ENCODE data around the gene ARIH2. TPM values are rescaled to one million over a fixed set of nuclear protein-coding genes. Genes with fewer than 3 reads are reported as not detected.
A peak's percentile ranks its signal among the peaks of the same experiment; 100 is the strongest.
"Not testable (repeated sequence)": the region's sequence is repeated elsewhere in the genome, so short reads cannot be mapped to it uniquely, and the experiment has no call there.

ARIH2 gene
- total RNA-seq, 1 donor from 2014 or later, result 82.0 TPM

DNA sequence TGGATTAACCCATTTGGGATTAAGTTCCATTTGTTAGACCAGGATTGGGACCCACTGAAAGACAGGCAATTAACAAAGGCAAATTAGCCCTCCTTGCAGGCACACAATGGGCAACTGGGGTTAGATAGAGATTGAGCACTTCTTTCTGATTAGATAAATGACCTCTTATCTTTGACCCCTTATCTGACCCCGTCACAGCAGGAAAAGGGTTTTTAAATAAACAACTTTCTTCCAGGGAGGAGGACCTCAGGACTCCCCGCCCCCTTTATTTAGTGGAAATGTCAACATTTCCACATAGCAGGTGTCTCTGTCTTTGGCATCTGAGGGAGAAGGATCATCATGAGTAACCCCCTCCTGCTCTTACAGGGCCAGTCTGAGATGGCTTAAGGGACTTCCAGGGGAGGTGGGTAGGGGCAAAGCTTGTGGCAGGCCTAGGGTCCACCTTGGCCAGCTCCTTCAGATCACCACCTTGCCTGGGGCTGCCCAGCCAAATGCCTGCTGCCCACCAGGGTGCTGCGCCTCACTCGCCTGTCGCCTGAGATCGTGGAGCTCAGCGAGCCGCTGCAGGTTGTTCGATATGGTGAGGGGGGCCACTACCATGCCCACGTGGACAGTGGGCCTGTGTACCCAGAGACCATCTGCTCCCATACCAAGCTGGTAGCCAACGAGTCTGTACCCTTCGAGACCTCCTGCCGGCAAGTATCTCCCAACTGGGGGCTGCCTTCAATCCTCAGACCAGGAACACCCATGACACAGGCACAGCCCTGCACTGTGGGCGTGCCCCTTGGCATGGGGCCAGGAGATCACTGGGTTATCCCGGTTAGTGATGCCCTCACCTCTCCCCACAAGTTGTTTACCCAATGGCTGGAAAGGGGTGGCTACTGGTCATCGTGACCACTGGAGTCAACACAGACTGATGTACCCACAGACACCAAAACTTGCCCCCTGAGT lies 86.0 kb downstream of the ARIH2 start:
- DNase-seq, result no peak

DNA sequence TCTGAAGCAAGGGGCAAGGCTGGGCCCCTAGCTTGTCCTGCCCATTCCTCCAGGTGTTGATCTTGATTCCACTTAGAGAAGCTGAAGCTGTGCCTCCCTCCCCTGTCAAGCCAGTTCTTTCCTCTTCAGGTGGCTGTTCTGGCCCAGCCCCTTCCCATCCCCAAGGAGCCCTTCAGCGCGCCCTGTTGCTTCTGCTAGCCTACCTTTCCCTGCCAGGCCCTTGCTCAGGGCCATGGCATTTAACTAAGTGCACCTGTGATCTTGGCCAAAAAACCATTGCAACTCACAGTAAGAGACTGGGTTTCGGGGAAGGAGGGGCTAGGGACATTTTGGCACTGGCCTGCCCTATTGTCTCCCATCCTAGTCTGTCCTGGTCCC lies 86.7 kb downstream of the ARIH2 start:
- no peak for DNase-seq

DNA sequence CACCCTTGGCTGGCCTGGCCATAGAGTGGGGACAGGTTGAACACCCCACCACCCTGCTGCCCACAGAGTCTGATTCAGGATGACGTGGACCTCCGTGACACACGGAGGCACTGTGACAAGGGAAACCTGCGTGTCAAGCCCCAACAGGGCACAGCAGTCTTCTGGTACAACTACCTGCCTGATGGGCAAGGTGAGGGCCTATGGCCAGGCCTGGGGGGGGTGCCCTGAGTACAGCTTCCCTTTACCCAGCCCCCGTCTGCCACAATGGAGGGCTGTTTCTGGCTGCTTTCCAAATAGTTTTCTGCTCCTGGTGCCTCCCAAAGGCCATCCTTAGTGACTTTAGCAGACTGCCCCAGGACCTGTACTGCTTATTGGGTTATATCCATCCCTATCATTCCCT lies 87.4 kb downstream of the ARIH2 start:
- DNase-seq, result no peak

DNA sequence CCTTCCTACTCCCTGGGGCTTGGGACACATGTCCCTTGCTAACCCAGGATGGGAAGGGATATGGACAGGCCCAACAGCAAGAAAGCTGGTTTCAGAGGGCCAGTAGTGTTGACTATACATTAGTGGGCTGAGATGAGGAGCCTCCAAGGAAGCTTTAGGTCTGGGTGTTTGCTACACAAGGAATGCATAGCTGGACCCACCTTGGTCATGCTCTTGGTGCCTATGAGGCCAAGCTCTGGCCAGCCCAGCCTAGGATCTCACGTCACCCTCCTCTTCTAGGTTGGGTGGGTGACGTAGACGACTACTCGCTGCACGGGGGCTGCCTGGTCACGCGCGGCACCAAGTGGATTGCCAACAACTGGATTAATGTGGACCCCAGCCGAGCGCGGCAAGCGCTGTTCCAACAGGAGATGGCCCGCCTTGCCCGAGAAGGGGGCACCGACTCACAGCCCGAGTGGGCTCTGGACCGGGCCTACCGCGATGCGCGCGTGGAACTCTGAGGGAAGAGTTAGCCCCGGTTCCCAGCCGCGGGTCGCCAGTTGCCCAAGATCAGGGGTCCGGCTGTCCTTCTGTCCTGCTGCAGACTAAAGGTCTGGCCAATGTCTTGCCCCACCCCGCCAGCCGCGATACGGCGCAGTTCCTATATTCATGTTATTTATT lies 87.9 kb downstream of the ARIH2 start:
- DNase-seq, result no peak

DNA sequence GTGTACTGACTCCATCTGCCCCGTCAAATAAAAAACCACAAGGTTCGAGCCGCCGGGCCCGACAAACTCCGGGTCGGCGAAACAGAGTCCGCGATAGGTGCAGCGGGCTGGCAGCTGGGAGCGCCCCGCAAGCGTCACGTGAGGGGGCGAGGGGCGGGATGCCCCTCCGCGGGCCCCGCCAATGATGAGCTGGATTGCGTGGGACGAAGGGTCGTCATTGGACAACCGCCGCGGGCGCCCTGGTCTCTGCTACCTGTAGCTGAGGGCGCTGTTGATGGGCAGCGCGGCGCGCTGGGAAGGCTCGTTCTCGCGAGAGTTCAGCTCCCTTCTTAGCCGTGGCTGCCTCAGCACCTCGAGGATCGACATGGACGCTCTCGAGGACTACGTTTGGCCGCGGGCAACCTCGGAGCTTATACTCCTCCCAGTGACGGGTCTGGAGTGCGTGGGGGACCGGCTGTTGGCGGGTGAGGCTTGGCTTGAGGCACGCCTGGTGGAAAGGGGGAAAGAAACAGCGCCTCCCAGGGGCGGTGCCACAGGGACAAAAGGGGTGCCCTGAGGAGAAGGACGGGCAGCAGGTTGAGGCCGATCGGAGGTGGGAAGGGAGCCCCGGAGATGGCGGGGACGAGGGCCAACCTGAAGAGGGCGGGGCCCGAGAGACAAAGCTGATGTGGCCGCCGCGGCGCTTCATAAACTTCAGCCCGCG lies 88.6 kb downstream of the ARIH2 start, which contains the start of gene WDR6:
WDR6 (plus strand) TSS at position 324 of the 703 bp plus-strand sequence; CDS start at position 365, 41 bp downstream.
- peak; percentile 90 for DNase-seq

DNA sequence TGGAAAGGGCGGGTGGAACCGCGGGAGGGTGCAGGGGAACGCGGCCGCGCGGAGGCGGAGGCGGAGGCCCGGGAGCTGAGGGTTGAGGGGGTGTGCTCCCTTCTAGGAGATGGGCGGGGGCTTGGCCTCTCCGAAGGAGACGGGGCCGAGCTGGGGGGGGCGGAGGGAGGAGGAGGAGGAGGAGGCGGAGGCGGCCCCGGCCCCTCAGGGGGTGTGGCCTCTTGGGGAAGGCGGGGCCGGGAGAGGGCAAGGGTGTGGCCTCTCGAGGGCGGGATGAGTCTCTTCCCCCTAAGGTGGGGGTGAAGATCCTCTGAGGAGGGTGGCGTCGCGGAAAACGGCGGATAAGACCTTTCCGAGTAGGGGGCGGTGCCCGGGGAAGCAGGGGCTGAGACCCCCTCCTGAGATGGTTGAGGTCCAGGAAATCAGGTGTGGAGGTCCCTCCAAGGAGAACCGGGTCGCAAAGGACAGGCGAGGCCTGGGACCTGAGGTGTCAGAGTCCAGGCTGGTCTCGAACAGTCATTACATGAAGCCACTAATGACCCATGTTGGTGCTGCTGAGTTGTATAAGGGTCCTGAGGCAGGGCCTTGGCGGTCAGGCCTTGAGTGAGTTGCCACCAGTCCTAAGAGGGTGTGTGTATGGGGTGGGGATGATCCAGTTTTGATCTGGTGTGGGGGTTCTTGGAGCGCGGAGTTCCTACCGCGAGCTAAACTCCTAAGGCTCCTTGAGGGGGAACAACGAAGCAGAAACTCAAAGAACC lies 89.3 kb downstream of the ARIH2 start:
- DNase-seq, result peak; percentile 67

DNA sequence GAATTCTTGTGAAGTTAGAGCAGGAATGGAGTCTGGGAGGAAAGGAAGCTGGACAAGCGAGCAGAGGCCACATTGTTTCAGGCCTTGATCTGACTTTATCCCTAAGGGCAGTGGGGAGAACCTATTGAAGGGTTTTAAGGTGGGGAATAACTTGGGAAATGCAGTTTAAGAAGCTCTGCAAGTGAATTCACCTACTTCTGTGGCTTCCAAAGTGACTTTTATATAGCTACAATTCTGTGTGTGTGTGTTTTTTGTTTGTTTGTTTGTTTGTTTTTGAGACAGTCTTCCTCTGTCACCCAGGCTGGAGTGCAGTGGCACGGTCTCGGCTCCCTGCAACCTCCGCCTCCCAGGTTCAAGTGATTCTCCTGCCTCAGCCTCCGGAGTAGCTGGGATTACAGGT lies 90.0 kb downstream of the ARIH2 start:
- not testable (repeated sequence) for DNase-seq

DNA sequence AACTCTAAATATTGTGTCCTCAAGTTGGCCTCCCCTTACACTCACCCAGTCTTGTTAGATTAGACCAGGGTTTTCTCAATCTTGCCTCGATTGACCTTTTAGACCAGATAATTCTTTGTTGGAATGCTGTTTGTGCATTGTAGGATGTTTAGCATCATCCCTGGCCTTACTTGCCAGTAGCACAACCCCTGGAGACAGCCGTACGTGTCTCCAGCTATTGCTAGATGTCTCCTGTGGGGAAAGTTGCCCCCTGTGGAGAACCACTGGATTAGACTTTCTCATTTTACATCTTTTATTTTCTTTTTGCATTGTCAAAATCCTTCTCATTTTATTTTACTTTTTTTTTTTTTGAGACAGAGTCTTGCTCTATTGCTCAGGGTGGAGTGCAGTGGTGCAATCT lies 90.8 kb downstream of the ARIH2 start:
- DNase-seq, result no peak

DNA sequence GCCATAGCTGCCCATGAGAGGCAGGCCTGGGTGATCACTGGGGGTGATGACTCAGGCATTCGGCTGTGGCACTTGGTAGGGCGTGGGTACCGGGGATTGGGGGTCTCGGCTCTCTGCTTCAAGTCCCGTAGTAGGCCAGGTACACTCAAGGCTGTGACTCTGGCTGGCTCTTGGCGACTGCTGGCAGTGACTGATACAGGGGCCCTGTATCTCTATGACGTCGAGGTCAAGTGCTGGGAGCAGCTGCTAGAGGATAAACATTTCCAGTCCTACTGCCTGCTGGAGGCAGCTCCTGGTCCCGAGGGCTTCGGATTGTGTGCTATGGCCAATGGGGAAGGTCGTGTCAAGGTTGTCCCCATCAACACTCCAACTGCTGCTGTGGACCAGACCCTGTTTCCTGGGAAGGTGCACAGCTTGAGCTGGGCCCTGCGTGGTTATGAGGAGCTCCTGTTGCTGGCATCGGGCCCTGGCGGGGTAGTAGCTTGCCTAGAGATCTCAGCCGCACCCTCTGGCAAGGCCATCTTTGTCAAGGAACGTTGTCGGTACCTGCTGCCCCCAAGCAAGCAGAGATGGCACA lies 93.9 kb downstream of the ARIH2 start:
- DNase-seq, result no peak

DNA sequence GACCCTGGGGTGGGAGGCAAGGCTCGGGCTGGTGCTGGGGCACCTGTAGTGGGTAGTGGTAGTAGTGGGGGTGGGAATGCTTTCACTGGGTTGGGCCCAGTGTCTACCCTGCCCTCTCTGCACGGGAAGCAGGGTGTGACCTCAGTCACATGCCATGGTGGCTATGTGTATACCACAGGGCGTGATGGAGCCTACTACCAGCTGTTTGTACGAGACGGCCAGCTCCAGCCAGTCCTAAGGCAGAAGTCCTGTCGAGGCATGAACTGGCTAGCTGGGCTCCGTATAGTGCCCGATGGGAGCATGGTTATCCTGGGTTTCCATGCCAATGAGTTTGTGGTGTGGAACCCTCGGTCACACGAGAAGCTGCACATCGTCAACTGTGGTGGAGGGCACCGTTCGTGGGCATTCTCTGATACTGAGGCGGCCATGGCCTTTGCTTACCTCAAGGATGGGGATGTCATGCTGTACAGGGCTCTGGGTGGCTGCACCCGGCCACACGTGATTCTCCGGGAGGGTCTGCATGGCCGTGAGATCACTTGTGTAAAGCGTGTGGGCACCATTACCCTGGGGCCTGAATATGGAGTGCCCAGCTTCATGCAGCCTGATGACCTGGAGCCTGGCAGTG lies 94.6 kb downstream of the ARIH2 start:
- DNase-seq, result no peak

DNA sequence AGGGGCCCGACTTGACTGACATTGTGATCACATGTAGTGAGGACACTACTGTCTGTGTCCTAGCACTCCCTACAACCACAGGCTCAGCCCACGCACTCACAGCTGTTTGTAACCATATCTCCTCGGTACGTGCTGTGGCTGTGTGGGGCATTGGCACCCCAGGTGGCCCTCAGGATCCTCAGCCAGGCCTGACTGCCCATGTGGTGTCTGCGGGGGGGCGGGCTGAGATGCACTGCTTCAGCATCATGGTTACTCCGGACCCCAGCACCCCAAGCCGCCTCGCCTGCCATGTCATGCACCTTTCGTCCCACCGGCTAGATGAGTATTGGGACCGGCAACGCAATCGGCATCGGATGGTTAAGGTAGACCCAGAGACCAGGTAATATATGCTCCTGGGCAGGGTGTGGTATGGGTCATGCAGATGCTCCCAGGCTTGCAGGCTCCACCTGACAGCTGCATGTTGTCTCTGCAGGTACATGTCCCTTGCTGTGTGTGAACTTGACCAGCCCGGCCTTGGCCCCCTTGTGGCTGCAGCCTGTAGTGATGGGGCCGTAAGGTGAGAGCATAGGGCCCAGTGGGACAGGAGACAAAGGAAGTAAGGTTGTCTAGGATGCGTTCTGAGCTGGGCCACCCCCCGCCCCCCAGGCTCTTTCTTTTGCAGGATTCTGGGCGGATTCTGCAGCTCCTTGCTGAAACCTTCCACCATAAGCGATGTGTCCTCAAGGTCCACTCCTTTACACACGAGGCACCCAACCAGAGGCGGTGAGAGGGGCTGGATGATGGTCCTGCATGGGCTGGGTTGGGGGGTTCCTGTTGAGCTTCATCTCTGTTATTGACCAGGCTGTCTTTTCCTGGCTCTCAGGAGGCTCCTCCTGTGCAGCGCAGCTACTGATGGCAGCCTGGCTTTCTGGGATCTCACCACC lies 95.4 kb downstream of the ARIH2 start:
- DNase-seq, result no peak

DNA sequence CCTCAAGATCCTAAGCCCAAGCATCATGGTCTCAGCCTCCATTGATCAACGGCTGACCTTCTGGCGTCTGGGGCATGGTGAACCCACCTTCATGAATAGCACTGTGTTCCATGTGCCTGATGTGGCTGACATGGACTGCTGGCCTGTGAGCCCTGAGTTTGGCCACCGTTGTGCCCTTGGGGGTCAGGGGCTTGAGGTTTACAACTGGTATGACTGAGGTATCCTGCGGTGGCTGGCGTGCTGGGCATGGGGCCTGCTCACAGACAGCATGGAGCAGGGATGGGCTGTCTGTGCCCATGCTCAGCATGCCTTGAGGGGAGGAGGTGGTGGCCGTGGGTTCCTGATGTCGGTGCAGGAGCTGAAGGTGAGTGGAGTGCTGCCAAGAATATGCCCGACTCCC lies 96.4 kb downstream of the ARIH2 start:
- DNase-seq, result no peak

DNA sequence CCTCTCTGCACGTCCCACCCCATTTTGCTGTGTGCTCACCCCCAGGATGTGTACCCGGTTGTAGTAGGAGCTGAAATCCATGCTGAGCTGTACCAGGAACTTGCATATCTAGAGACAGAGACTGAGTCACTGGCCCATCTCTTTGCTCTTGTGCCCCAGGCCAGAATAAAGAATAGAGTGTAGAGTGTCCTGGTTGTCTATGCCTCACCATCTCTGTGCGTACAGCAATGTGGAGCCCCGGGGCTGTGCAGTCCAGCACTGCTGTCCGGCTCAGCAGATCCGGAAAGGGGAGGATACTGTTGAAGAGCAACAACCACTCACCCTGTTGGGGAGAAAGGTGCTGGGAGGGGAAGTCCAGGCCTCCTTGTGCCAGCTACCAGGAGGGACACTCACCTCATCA lies 97.1 kb downstream of the ARIH2 start:
- no peak for DNase-seq

DNA sequence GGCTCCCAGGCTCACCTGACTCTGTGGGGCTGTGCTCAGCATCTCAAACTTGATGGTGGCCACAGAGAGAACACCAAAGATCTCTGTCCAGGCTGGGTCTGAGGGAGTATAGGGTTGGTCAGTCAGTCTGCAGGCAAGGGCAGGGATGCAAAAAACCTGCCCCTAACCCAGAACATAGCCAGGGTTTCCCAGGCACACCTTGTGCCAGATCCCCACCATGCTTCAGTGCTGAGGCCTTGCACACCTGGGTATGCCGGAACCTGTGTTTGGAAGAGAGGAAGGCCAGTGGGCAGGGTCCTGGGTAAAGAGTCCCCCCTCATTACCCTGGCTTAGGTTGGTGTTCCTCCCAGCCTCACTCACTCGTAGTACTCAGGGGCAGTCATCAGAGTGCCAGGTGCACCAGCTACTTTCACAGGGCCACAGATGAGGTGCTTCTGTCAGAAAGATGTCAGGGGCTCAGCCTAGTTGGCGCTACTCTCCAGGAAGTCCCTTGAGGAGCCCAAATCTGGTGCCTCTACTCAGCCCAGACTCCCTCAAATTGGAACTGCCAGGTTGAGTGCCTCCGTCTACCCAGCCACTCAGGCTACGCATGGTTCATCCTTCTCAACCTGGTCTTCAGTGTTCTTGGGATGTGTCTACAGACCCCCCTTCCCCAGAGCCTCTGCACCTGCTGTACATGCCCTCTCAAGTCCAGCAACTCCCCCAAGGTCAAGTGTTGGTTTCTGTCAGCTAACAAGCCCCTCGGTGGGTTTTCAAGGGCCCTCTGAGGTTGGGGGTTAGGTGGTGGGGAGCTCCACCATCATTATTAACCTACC lies 98.0 kb downstream of the ARIH2 start:
- no peak for DNase-seq

DNA sequence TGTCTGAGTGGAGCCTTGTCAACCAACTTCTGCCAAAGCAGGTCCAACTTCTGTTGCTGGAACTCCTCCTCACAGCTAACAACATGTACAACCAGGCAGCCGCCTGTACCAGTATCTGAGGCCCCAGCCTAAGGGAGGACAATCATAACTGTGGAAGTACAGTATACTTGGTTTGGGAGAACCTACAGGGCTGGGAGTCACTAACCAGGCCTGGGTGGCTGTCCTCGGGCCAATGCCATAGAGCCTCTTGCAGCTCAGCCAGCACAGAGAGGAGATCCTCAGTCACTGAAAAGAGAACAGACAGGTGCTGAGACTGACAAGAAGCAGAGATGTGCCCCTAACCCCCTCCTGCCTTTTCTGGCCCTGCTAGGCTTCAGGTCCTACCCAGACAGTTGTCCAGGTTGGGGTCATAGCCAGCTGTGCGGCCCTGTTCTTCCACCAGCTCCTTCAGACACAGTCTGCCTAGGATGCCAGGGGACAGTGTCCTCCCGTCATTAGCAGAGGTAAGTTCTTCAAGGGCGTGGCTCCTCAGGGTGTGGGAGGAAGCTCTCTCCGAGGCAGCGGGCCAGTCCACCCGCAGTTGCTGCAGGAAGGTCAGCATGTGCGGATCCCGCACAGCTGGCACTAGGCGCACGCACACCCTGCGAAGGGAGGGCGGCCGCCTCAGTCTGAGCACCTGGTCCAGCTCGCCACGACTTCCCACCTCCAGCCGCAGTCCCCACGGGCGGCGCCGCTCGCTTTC lies 98.8 kb downstream of the ARIH2 start:
- no peak for DNase-seq

DNA sequence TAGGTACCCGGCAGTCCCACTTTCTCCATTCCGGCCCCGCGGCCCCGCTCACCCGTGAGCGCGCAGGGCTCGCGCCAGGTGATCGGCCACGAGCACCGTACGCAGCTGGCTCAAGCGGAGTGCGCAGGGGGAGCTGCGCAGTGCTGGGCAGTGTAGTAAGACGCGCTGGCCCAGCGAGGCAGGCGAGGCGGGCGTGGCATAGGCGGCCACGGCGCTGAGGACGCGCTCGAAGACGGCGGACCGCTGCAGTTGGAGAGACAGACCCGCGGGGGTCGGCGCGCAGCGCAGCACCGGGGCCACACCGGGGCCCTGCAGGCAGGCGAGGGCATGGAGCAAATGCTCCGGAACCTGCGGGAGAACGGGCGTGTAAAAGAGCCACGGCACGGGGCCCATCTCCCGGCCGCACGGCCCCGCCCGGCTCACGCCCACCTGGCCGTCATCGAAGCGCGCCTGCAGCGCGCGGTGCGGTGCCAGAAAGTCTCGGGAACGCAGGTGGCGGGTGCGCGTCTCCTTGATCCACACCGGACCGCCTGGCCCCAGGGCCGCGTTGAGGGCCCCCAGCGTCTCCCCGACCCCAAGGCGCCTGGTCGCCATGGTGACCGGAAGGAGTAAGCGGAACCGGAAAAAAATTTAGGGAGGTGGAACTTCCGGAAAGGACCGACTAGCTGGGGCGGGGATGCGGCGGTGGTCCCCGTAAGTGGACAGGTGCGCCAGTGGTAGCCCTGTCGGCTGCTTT lies 99.5 kb downstream of the ARIH2 start, which contains the start of gene DALRD3:
DALRD3 (minus strand) TSS at position 610 of the 736 bp plus-strand sequence; CDS start at position 594, 16 bp downstream.
- DNase-seq, result peak; percentile 63

DNA sequence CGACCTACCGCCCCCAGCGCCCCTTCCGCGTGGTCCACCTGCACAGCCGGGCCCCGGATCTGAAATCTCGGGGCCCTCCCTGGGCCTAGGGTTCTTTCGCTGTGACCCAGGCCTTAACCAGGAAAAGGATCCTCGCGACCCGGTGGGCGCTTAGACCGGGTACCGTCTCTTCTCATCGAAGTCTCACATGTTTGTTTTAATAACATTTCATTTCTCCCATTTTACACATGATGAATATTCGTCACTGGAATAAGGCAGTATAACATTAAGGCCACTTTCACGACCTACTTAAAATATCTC lies 100.0 kb downstream of the ARIH2 start:
- no peak for DNase-seq

DNA sequence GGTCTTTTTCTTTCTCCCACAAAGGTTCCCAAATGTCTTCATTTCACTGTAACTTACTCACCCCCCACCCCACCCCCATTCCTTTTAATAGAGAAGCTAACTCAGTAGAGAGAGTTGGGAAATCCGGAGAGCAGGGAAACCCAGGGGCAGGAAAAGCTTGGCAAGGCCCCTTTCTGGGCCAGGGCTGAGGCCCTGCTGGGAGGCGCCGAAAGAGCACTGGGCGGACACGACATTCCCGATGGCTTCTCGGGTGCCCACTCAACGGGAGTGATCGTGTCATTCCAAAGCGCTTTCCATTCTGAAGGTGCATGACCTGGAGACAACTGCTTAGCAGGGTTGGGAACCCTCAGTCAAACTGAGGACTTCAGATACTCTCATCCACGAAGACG lies 101.3 kb downstream of the ARIH2 start:
- DNase-seq, result no peak

Measured in occipital lobe (tissue), 2 donors.